SKM-1 treated with dmso at 0.1 percent for 144 hours (cell line): ENCODE measurements around the gene ARF3.

Source experiments
- DNase-seq: peaks from one replicate; lab custom pipeline; 2025; ENCODE audit not compliant: unreplicated experiment; lab: John Stamatoyannopoulos, UW

The ARF3 gene

GRCh38 chr12:48957141-48958048 is at the start of gene ARF3:
Gene ARF3, minus strand, starts transcription at chr12:48957487. Its CDS starts 16,392 bp downstream, at chr12:48941095.
- DNase-seq, result peak; percentile 58

DNA sequence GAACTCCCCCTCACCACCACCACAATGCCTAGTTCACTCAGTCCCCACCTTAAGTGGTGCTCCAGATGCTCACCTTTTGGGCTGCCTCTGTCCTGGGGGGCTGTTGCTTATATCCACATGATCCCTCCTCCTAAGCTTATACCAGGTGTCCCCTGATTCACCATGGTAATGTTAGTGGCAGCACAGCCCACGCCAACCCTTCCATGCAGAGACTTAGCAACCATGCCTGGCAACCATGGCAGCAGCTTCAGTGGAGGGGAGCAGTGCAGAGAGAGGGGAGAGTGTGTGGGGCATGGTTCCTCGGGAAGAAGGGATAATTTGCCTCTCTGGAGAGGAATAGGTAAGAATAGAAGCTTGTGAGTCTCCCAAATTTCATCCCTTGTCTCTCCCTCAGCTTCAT is 43.1 kb upstream of the ARF3 start:
- DNase-seq, result no peak

GRCh38 chr12:48999371-49000131 is 42.3 kb upstream of the ARF3 start, which contains the start of gene DDN:
Gene DDN, minus strand, starts transcription at chr12:48999375. Its CDS starts 88 bp downstream, at chr12:48999287.
- DNase-seq, result no peak

DNA sequence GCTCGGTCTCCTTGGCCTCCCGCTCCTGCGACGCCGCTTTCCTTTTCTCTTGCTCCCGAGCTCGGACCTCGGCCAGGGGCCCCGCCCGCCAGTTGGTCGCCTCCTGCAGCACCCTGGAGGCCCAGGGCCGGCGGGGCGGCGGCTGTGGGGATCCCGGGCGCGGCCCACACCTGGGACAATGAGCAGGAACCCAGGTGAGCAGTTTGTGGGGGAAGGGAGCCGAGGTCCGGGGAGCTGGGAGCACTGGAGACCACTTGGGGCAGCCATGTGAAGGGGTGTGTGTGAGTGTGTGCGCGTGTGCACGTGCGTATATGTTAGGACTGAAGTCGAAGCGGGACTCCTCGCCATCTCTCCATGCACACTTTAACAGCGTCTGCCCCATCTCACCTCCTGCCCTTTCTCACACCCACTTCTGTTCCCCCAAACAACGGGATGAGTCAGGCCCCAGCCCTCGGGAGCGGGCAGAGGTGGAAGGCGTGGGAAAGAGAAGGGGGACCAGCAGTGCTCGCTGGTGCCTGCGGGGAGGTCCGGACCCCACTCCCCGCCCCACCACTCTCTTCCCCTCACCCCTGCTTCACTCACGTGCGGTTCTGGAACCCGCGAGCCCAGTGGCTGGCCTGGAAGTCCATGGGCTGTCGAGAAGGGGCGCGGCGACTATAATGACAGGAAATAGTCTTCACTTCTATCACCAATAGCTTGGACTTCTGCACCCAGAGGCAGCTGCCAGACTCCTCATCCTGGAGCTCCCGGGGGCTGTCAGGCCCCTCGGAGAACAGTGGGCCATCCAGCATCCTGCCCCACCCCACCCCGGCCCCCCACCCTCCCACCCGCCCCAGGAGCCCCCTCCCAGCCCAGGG is 41.4 kb upstream of the ARF3 start:
- DNase-seq, result no peak

GRCh38 chr12:48997719-48998496 is 40.6 kb upstream of the ARF3 start:
- DNase-seq, result no peak

DNA sequence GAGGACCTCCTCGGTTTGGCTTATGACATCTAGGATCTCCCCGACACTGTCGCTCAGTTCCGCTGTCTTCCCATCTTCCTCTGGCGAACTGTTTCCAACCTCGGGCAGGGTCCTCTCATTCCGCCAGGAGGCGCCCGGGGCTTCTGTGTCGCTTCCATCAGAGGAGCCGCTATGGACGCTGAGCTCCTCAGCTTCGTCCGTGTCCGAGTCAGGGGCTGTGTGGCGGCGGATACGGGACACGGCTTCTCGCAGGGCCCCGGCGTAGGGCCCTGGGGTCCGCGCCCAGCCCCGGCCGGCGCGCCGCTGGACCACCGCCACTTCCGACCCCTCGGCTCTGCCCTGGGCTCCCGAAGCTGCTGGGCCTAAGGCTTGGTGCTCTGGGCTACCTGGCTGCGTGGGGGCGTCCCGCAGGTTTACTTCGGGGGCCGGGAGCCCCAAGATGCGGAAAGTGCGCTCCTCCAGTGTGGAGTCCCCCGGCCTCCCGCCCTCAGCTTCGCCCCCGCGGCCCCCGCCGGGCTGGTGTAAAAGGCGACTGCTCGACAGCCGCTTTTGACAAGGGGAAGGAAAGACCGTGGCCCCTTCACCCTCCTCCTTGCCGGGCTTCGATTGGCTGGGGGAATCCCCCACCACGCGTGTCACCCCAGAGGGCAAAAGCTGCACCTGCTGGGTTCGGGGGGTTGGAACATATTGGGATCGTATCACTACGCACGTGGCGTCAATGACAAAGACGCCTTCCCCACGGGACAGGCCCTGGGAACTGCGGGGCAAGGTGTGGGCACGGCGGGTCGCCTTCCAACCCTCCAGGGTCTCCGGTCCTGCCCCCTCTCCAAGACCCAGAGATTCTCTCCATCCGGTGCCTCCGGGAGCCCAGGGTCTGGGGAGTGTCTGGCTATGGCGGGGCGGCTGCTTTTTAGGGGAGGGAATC is 39.8 kb upstream of the ARF3 start:
- DNase-seq, result no peak

- no peak for DNase-seq
Observed at GRCh38 chr12:48995086-48995879, 38.0 kb upstream of the ARF3 start.

DNA sequence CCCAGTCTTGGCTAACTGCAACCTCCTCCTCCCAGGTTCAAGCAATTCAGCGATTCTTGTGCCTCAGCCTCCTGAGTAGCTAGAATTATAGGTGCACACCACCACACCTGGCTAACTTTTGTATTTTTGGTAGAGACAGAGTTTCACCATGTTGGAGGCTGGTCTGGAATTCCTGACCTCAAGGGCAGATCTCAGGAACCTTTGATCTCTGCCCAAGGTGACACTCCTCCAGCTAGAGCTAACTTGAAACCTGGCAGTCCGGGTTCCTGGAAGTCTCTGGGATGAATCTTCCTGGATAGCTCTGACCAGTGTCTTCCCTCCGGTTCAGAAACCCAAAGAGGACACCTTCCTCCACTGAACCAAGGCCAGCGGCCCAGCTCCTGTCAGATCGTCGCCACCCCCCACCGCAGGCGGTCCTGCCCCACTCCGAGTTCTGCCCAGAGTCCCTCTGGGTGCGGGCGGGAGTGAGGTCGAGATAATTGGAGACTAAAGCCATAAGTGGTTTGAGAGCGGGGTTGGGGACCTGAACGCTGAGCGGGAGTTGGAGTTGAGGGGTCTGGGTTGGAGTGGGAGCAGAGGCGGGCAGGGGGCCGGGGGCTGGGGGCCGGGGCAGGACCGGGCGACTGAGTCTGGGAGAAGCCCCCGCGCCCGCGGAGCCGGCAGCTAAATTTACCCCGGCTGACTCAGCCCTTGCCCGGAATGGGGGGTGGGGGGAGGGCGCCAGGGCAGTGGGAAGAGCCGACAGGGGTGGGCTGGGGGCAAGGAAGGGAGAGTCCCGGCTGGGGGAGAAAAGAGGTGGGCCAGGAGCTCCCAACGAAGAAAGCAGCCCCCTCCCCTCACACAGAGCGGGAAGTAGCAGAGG is 37.2 kb upstream of the ARF3 start:
- DNase-seq, result no peak

- DNase-seq, result no peak
Observed at GRCh38 chr12:48993787-48994186, 36.5 kb upstream of the ARF3 start.

DNA sequence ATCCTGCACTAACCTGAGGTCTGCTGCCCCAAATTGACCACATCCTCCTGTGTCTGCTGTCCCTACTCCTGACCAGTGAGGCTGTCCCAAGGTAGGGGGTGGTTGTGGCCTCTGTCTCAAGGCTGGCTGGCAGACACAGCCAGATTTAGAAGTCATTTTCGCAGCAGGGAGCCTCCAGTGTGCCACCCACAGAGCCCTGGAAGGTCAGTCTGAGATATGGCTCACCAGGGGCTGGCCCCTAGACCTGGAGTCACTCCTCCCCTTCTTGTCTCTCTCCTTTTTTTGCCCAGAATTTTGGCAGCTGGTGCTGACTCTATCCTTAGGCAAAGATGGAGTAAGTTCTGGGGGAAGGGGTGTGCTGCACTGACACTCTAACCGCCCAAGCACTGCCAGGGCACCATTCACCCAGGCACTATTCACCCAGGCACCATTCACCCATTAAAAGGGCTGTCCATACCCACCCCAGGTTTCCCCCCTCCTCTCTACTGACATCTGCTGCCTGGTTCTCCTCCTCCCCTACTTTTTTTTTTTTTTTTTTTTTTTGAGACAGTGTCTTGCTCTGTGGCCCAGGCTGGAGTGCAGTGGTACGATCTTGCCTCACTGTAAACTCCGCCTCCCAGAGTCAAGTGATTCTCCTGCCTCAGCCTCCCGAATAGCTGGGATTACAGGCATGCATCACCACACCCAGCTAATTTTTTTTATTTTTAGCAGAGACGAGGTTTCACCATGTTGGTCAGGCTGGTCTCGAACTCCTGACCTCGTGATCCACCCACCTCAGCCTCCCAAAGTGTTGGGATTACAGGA is 34.2 kb upstream of the ARF3 start:
- no peak for DNase-seq

DNA sequence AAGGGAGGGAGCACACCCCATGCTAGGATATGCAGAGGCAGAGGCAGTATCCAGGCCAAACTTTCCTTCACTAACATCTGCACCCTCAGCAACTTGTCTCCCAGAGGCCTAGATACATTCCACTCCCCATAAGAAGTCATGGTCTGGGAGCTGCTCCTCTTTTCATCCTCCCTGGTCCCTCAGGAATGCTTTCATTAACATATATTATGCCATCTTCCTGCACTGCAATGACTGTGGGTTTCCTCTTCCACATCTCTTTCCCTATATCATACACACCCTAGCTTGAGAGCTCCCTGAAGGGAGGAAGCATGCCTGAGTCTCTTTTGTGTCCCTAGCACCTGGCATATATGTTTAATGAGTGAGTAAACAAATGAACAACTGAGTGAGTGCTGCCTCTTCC is 33.3 kb upstream of the ARF3 start:
- DNase-seq, result no peak

GRCh38 chr12:48988030-48988649 is 30.9 kb upstream of the ARF3 start:
- DNase-seq, result peak; percentile 12

DNA sequence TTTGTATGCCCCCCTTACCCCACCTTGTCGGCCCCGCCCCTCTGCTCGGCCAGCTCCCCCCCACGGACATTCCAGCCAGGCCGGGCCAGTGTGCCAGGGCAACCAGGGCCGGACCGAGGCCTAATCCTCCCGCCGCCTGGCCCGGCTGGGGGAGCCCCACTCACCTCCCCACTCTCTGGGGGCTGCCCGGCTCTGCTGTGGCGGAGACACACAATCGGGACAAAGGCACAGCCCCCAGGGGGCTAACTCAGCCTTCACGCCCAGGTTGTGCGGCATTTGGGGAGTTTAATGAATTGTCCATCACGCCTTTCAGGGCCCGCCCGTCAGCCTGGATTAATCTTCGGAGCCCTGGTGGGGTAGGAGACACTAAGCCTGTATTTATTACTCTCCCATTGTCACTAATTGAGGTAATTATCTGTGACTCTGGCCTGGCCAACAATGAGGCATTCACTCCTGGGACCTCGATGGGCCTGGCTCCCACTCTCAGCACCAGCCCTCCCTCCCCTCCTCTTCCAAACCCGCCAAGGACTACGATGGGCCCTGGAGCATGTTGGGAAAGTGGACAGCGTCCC is 29.5 kb upstream of the ARF3 start:
- DNase-seq, result no peak

DNA sequence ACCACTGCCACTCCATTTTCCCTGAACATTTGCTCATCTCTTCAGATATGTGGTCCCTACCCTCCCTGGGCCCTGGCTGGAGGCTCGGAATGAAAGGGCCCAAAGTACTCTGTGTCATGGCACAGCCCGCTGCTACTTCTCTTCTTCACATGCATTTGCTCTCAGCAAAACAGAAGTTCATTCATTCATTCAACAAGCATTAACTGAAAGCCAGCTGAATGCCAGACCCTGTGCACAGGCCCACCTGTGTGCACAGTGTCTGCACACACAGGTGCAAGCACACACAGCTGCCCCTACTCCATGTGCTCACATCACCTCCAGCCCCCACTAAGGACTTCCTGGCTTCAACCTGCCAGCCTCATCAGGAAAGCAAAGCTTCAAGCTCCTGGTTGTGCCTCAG is 28.6 kb upstream of the ARF3 start:
- no peak for DNase-seq

GRCh38 chr12:48985475-48985897 is 28.2 kb upstream of the ARF3 start:
- no peak for DNase-seq
